GM21529 (cell line): Measurements from ENCODE around the gene FRMD3.

Experiments
- ATAC-seq: cut with Tn5 transposase; IDR thresholded peaks from one replicate; pipeline ENCODE4 v1.9.1; 2021; ENCODE audit not compliant: unreplicated experiment

Gene FRMD3

DNA sequence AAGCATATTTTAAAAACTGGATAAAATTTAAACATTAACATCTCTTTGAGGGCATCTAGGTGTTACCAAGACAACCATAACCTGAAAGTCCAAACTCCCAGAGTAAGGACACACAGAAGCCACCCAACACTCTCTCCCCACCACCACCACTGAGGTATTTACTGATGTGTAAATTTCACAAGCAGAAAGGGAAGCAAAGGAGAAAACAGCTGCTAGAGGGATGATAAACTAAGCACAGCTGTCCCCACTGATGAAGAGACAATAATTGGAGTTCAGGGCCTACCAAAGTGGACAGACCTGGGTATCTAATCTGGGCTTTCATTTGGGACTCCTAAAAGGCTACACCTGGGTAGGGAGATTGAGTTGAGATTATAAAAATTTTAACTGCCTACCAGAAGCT is 63.6 kb downstream of the FRMD3 start:
- no peak for ATAC-seq

DNA sequence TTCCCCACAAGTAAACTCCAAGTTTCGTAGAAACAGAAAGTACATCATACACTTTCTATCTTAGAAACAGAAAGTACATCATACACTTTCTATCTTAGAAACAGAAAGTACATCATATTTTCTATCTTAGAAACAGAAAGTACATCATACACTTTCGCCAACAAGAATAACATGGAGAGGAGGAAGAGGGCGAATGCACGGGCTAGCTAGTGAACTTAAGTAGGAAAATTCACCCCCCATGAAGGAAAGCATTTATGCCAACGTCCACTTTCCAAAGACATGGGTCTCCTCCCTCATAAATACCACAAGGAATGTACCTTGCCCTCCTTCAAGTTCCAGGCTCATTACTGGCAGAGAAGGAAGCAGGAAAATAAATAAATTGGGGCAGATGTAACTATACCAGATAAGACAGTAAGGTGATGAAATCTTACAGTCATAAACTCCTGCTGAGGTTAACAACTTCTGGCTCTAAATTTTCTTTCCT is 64.7 kb downstream of the FRMD3 start:
- ATAC-seq, result peak; percentile 96

DNA sequence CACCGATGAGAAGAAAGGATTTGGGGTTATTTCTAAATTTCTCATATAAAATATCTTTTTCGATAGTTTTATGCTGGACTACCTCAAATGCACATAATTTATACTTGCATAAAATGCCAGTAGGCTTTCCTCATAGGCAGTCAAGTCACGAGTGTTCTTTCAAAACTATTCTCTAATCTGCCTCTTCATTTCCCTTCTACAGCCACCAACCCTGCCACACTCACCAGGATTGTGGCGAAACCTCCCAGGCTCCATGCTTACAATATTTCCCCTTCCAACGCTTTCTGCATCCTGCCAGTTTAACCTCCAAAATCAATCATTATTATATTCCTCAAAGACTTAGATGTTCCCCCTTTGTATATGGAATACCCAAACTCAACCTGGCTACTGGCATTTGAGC is 65.4 kb downstream of the FRMD3 start:
- ATAC-seq, result no peak

DNA sequence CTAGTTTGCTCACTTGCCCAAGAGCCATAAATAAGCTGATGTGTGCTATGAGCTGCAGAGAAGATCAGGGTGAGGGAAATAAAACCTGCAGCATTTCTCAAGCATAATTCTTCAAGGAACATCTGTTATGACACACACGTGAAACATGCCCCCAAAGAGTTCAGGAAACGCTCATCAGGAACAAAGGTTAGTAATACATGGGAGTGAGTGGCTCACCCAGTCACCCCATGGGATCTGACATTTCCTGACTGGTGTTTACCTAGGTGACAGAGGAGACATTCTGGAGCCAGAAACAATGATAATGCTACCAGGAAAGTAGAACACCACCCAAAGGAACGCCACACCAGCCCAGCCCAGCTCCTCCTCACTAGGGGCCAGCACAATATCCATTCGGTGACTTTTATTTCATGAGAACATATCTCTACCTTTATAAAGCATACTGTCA is 66.0 kb downstream of the FRMD3 start:
- no peak for ATAC-seq

DNA sequence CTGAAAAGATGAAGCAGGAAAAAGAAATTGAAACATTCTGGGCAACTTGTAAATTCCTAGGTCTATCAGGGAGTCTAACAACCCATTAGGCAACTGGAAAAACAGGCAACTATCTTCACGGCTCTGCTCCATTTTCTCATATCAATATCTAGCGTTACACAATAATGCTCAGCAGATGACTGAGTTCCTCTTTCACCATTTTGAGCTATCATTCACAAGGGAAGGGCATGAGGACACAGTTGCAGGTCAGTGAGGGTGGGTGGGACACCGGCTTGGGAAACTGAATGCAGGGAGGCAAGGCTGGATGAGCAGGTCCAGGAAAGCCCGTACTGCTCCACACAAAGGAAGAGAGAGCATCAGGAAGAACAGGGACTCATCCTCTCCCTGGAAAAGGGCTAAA is 67.0 kb downstream of the FRMD3 start:
- no peak for ATAC-seq

DNA sequence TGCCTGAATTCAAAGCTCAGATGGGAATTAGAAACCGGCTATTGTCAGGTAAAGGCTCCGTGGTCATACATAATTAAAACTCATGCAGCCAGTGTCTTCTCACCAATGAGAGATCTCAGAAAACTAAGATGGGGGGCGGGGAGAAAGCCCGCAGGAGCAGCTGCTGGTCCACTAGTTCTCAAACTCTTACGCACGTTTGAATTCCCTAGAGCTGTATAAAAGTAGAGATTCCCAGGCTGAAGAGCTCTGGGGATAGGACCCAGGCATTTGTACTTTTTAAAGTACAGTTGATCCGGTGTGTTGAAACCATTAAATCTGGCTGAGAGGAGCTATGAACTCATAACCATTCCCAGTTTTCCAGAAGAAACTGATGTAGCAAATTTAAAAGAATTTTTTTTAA is 68.5 kb downstream of the FRMD3 start:
- no peak for ATAC-seq

DNA sequence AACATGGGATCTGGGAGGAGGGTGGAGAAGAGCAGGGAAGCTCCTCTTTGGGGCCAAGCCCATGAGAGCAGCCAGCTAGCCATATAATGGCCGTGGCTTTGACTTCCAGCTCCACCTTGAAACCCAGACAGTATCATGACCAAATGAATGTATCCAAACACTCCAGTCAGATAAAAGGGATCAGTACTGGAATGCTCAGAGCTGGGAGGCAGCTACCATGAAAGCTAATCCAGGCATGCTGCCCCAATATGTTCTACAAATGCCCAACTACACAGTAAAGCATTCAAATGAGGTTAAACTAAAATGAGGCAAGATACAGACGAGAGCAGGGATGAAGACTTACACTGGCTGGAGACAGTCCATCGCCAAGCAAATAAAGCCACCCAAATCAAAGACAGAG is 69.4 kb downstream of the FRMD3 start:
- no peak for ATAC-seq

DNA sequence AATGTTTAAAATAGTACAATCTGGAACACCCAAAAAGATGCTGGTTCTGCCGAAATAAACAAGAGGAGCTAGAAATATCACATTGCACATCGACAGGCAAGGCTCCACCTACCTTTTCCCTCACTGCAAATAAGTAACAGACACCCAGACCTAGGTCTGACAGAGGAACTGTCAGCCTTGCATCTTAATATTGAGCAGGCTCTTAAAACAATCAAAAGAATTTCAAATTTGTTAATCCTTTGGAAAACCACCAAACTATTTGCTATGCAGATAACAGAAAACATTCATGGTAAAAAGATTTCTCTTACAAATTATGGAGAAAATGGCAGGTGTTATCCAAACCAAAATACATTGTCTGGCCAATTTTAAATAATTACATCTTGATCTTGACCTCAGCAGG is 71.3 kb downstream of the FRMD3 start:
- ATAC-seq, result no peak

DNA sequence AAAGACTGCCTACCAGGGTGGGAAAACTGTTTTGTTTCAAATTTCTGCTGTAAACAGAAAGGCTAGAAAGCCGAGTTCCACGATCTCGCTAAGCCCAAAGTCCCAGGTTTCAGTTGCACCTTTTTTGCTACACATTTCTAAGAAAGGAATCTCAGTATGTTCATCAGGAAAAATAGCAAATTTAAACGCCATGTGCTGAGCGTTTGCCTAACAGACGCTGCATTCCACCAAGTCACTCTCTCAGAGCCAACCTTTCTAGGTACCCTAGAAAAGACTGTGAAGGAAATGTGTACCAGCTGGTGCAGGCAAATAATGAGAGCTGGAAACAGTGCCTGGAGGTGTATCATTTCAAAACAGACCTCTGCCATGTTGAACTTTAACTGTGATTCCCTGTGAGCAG is 71.8 kb downstream of the FRMD3 start:
- ATAC-seq, result no peak

DNA sequence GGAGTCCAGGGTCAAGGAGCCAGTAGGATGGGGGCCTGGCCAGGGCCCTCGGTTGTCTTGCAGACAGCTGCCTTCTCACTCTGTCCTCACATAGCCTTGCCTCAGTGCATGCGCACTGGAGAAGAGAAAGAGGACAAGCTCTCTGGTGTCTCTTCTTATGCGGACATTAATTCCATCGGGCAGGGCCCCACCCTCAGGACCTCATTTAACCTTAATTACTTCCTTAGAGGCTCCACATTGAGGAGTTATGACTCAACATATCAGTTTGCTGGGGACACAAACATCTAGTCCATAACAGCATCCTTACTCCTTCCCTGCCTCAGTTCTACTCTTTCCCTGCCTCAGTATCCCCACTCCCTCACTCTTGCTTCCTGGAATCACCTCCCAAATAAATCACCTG is 78.4 kb downstream of the FRMD3 start:
- no peak for ATAC-seq

DNA sequence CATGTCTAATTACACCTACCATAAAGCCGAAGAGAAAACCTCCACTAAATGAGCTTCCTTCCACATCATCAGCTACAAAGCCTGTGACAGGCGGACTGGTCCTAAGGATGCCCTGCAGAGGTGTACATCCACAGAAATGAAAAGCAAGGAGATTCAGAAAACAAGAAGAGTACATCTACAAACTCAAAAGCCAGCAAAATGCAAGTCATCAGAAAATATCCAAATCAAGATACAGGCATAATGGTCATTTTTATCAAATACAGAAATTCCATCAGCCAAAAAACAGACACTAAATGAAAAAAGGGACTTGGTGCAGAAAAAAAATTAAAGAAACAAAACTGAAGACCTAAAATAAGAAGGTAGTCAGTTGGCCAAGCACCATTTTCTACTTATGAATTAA is 79.7 kb downstream of the FRMD3 start:
- no peak for ATAC-seq

DNA sequence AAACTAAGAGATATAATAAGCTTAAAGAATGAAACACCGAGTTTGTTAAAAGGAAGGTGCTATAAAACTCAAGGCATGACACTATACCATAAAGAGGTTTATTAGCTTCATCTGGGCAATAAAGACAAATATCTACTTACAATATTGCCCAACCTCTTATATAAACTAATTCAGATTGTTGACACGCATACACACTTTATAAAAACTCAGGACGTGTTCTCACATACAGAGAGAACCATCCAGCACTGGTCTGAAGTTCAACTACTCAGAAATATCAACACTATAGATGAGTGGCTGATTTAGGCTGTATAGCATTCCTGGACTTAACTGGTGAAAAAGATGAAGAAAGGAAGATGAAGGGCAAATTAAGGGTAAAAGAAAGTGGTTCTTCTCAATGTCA is 81.2 kb downstream of the FRMD3 start:
- no peak for ATAC-seq

DNA sequence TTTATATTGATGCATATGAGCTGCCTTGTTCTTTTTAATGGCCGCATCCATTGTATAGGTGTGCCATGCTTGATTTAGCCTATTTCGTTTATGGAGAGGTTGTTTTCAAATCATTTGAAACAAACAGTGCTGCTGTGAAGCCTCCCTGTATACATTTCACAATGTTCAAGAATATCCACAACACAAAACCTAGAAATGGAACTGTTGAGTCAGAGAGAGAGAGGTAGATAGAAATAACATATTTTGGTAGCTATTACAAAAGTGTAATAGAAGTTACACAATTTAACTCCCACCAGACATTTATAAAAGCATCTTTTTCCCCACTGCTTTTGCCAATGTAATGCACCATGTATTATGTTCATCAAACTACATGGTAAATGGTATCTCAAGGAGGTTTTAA is 82.0 kb downstream of the FRMD3 start:
- no peak for ATAC-seq

DNA sequence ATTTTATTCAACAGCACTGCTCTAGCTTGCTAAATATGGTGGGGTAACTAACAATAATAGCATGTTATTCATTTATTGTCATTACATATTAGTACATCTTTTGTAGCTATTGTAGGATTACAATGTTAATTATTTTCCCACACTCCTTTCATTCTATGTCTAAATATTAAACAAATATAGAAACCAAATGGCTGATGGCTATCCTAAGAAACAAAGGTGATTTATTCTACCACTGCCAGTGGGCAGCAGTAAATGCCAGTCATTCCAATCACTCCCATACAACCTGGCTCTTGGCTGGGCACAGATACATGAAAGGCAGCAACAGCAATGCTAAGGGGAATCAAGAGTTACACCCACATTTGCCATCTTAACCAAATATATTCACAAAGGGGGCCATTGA is 84.1 kb downstream of the FRMD3 start:
- ATAC-seq, result no peak

DNA sequence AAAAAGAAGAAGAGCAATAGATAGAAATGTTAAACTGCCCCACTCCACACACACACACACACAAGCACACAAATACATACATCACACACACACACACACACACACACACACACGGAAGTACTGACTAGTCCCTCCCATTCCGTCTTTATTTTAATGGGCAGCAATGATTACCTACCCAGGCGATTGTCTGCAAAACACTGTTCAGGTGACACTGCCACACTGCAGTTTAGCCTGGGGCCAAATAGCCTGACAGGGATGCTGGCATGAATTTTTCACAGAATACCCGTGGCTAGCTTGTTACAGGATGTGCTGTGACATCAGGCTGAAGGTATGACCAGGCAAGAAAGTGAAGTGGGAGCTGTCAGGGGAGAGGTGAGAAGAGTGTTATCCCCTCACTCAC is 86.9 kb downstream of the FRMD3 start:
- no peak for ATAC-seq

DNA sequence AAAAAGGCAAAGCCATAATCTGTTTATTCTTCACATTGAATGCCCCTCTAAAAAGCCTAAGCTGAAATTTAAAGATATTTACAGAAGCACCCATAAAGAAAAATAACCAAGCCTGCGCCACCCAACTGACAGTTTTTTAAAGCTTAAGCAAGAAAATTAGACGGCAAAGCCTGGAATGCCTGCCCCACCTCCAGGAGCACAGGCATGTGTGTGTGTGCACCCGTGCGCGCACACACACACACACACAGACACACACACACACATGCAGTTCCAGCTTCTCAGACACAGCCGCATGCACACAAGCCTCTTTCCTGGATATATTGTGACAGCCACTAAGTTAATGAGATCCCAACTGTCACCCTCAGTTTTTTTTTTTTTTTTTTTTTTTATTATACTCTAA is 88.2 kb downstream of the FRMD3 start:
- no peak for ATAC-seq

DNA sequence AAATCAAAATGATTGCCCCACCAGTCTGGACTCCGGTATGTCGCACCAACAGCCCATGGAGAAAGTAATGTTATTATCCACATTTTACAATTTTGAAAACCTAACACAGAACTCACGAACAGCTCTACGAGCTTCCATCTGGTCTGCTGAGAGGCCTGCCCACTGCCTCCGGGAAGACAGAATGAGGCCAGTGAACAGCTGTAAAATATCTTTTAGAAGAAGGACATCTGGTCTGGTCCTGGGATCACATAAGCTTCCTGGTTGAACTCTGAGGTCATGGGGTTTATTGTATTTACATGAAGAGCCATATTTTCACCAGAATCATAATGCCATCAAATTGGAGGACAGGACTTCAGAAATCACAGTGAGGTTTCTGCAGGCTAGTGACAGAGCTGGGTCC is 89.0 kb downstream of the FRMD3 start:
- no peak for ATAC-seq

DNA sequence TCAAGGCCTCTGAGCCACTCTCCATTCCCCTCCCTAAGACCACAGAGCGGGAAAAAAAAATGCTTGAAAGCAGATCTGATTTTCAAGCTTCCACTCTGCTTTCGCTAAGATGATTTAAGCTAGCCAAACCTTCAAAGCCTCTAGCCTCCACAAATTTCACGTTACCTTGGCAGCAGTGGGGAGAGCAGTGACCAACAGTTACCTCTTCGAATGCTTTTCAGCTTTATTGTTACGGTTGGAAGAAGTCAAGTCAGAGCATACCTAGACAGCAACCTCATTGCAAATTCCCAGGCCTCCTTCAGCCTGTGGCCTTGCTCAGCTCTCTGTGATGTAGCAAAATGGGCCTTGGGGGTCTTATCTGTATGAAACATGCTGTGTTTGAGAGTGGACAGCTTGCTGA is 89.6 kb downstream of the FRMD3 start:
- ATAC-seq, result no peak

DNA sequence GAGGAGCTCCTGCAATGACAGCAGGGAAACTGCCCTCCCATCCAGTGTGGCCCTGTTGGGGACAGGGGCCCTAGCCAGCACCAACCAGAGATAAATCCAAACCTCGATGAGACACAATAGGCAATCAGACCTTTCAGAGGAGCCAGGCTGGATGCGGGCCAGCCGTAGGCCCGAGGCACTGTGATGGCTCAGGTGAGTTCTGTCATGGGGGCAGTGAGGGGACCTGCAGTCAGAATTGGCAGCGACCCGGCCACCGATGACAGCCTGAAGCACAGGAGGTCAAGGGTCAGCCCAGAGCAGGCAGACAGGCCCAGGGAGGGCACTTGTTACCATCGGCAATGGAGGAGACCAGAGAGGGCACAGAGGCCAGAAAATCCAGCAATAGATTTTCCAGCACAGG is 90.8 kb downstream of the FRMD3 start:
- no peak for ATAC-seq

DNA sequence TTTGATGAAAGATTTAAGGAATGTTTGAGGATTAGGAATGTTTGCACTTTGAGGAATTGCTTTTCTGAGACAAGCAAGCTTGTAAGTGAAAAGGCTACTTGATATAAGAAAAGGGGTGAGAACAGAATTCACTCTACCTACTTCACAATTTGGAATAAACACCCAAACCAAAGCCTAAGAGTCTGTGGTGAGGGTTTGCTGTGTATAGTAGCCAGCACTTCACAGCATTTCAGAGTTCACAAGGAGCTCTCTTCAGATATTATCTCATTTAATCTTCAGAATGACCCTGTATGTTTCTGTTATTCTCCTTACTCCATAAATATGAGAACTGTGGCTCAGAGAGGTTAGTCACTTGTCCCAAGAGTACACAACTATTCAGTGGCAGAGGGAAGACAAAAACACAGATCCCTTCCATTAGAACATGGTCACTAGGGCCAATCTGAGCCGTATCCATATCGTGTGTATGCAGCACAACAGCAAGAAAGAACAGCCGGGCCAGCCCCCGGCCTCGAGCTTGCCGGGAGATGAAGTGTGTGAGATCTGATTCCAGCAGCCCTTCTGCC is 92.4 kb downstream of the FRMD3 start:
- no peak for ATAC-seq

DNA sequence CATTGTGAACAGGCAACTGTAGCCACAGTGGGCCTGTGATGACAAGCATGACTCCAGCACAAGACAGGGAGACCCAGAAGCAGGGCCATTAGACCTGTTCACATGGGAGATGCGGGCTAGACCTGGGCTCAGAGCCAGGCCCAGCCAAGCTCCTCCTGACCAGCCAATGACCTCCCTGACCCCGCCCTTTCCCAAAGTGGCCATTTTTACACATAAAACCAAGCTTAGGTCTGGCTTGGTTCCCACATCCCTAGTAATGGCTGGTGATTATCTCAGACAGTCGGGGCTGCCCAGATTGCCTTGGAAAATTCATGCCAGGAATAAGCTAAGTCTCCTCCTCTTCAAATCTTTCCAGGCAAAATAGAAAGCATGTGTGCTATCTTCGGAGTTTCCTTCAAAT is 94.1 kb downstream of the FRMD3 start:
- ATAC-seq, result no peak

DNA sequence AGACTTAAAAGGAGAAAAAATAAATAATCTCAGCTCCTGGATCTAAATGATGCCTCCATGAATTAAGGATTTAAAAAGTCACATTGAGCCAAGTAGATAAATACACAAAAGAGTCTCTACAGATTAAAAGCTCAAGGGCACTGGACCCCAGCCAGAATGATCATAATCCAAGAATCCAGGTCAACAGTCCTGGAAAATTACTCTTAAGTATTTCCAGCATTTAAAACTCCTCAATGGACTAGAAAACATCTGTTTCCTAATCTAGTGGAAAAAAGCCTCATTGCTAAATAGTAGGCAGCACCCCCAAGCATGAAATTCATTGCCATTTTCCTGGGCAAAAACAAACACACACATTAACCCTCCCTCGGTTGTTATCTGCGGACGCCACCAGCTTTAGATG is 96.8 kb downstream of the FRMD3 start:
- no peak for ATAC-seq

DNA sequence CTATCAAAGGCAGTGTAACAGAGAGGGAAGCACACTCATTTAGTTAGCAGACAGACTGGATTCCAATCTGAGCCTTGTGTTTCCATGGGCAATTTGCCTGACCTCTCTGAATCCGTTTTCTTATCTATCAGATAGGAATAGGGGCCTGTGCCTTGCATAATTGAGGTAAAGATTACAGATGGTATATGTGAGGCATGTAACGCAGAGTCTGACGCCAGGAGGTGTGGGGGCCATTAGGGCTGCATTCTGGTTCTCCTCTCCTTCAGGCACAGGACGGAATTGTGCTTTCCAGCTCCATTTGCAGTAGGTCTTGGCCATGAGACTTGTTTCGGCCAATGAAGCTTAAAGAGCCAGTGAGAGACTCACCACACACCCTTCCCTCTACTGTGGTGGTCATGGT is 97.6 kb downstream of the FRMD3 start:
- ATAC-seq, result no peak

DNA sequence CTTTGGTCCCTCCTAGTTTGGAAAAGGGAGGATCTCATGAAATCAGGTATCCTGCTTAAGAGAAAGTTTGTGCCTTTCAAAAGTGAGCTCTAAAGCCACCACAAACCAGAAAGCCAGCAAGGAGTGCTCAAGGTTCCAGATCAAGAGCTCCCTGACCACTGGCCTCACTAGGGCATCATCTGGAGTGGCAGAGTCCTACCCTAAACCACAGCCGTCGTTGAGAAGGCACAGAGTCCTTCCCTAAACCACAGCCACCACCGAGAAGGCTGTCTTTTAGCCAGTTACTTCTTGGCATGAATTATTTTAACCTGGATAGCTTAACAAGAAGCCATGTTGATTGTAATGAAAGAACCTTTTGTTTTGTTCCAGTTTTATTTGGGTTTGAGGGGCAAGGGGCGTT is 102.9 kb downstream of the FRMD3 start:
- no peak for ATAC-seq
